SK-N-SH (cell line): ENCODE data around the gene KDM4C.

Experiments used
- CTCF ChIP-seq: fragments of 200-600 bp; sonication (generic); IDR thresholded peaks from 2 replicates; pipeline ENCODE4 v1.6.1; 2017; ENCODE audit warnings: antibody characterized with exemption, mild to moderate bottlenecking, moderate library complexity
- GABPA ChIP-seq: IDR thresholded peaks from 2 replicates; pipeline ENCODE4 v1.4.0; 2012; ENCODE audit warnings: low read depth, mild to moderate bottlenecking
- RAD21 ChIP-seq: IDR thresholded peaks from 2 replicates; pipeline ENCODE4 v1.6.1; 2012; ENCODE audit warnings: mild to moderate bottlenecking, low read length

- no peak for TF ChIP-seq CTCF
- TF ChIP-seq RAD21: no peak
- no peak for TF ChIP-seq GABPA
Observed at GRCh38 chr9:7205806-7206205, 448.0 kb downstream of the KDM4C start.
